Measurements from ENCODE around the gene INSM1. TPM values are rescaled to one million over a fixed set of nuclear protein-coding genes. Genes with fewer than 3 reads are reported as not detected.

Gene INSM1
- total RNA-seq, 2 donors from 2014 or later: 3.4 to 4.3 TPM

DNA sequence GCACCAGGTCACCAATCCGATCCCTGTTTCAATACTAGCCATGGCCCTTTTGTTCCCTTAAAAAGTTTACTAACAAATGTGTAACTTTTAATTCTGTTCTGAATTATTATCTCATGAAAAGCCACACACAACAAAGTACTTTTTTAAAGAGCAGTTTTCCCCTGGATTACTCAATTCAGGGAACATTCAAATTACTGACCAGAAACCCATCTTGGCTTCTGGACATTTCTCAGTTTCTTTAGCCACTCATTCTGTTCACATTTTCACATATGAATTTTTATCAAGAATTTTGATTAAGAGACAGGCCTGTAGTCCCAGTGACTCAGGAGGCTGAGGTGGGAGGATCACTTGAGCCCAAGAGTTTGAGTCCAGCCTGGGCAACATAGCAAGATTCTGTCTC lies 47.4 kb downstream of the INSM1 start:
- no peaks in the 10 kb centered on the region for H3K36me3 ChIP-seq (replicated peaks in 1 of 2; ENCODE audit: insufficient read depth in 1 of 2, low read depth in 2 of 2)
- WGBS, 2 donors: 100% methylated on average over 1 of the region's 1 CpG
- no peak for ATAC-seq
- TF ChIP-seq, protein P1, sequence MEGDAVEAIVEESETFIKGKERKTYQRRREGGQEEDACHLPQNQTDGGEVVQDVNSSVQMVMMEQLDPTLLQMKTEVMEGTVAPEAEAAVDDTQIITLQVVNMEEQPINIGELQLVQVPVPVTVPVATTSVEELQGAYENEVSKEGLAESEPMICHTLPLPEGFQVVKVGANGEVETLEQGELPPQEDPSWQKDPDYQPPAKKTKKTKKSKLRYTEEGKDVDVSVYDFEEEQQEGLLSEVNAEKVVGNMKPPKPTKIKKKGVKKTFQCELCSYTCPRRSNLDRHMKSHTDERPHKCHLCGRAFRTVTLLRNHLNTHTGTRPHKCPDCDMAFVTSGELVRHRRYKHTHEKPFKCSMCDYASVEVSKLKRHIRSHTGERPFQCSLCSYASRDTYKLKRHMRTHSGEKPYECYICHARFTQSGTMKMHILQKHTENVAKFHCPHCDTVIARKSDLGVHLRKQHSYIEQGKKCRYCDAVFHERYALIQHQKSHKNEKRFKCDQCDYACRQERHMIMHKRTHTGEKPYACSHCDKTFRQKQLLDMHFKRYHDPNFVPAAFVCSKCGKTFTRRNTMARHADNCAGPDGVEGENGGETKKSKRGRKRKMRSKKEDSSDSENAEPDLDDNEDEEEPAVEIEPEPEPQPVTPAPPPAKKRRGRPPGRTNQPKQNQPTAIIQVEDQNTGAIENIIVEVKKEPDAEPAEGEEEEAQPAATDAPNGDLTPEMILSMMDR (IDR thresholded peaks at IDR 0.05): no peak
- TF ChIP-seq POLR2A (IDR thresholded peaks at IDR 0.05): no peak
- no peak overlapping the region for H3K4me3 ChIP-seq
- H3K4me1 ChIP-seq: peaks cover 7% of the 10 kb centered on the region
- no peak for DNase-seq
- intact Hi-C loops (cut with DNase I): no loop called here
- H3K27me3 ChIP-seq: no peaks in the 10 kb centered on the region
- H3K9me3 ChIP-seq: no peaks in the 10 kb centered on the region
- no peak overlapping the region for H3K27ac ChIP-seq

DNA sequence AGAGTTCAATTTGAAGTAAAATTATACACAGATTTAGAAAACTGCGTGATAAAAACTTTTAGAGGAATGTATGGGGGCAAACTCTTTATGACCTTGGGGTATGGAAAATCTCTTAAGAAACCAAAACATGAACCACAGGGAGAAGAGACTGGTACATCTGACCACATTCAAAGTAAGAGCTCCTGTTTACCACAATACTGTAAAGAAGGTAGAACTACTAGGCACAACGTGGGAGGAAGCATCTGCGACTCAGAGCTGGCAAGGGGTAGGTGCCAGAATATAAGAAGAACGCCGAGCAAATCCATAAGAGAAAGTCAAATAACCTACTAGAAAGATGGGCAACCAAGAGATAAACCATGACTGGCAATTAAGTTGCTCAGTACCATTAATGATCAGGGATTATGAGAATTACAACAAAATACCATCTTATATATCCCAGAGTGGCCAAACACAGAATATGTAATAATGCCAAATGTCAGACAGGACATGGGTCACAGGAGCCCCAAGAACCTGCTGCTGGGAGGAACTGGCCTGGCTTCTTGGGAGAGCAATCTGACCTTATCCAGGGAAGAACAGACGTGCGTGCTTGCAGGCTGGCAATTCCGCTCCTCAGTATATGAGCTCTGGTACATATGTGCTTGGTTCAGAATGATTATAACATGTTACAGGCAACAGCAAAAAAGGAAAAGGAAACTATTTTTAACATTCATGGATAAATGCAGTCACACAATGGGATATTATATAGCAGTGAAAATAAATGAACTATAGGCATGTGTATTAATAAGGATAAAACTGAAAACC lies 50.2 kb downstream of the INSM1 start:
- Histone ChIP-seq H3K27ac (no peak overlapping the region), H3K36me3 (replicated peaks in 1 of 2; ENCODE audit: insufficient read depth in 1 of 2, low read depth in 2 of 2) (peaks cover 0 to 2% of the 10 kb centered on the region in 2 donors), H3K4me1 (no peaks in the 10 kb centered on the region), H3K27me3 (no peaks in the 10 kb centered on the region), H3K9me3 (no peaks in the 10 kb centered on the region), H3K4me3 (no peak overlapping the region)
- DNase-seq (no peak), ATAC-seq (no peak)
- intact Hi-C loops (cut with DNase I): no loop called here
- TF ChIP-seq POLR2A (IDR thresholded peaks at IDR 0.05): no peak
- TF ChIP-seq, protein P1 (IDR thresholded peaks at IDR 0.05): no peak
- 96 to 97% methylated on average over 8 of the region's 8 CpGs for WGBS, 2 donors
